ENCODE measurements around the gene FAM98C.
"Not testable (repeated sequence)": the region's sequence is repeated elsewhere in the genome, so short reads cannot be mapped to it uniquely, and the experiment has no call there.

FAM98C gene

DNA sequence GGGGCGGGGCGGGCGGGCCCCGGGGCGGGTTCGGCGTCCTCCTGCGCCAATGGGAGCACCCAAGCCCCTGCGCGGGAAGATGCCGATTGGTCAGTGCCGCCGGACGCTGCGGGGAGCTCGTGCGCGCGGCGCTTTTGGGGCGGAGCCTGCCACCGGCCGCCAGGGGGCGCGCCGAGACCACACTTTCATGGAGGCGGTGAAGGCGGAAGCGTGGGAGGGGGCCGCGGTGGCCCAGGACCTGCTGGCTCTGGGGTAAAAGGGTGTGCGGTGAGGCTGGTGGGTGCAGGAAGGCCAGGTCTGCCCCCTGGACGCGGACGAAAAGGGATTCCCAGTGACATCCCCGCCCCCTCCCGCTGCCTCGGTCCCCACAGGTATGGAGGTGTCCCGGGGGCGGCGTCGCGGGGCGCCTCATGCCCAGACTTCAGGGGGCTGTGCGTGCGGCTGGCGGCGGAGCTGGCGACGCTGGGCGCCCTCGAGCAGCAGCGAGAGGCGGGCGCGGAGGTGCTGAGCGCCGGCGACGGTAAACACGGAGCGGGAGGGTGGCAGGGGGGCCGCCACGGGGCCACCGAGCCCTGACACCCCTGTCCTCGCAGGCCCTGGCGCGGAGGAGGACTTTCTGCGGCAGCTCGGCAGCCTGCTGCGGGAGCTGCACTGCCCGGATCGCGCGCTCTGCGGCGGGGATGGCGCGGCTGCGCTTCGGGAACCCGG, at the start of gene FAM98C:
Gene FAM98C (plus strand): TSS at position 127 of the 708 bp plus-strand sequence. CDS start 61 bp downstream, at position 188.
- peak; percentile 97 for DNase-seq

DNA sequence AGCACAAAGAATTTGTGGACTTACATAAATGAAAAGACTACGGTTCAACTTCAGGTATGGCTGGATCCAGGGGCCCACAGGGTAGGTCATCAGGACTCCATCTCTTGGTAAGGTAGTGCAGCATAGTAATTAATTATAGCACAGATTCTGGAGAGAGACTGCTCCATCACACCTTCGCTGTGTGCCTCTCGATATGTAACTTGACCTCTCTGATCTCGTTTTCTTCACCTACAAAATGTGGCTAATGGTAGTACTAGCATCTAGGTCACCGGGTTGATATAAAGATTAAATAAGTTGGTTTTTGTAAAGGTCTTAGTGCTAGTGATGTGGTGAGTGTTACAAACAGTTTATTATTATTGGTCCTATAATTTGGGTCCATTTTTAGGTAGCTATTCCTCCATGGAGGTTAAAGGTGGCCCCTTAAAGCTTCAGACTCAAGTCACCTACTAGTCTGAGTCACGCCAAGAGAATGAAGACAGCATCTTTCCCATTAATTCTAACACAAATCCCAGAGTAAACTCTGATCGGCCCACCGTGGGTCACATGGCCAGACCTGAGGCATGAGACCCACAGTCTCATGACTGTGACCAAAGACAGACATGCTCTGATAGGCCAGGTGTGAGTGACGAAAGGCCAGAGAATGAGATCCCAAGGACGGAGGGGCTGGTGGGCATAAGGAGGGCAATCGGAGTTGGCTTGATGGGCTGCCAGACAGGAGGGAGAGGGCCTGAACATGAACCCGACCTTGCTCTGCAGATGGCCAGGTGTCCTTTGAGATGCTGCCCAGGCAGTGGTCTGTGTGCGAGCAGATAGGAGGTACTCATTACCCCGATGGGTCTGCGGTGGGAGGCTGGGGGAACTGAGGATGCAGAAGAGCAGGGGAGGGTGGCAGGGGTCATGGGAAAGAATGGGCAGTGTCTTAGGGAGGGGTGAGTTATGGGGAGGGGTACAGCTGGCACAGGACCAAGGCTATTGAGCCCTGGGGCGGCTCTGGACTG, 46.9 kb upstream of the FAM98C start:
- DNase-seq, result no peak

DNA sequence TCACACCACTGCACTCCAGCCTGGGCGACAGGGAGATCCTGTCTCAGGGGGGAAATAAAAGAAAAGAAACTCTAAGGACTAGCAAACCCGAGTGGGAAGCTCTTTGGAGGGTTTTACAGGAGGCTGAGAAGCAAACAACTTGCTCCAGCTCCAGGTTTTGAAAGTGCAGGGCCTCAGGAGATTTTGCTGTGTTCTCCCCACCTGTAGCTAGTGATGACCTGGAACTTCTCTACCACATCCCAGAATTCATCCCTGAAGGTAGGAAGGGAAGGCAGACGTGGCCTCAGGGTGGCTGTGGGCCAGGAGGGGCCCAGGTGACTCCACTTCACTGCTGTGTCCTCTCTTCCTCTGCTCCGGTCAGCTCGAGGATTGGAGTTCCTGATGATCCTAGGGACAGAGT, 44.8 kb upstream of the FAM98C start:
- DNase-seq, result no peak

DNA sequence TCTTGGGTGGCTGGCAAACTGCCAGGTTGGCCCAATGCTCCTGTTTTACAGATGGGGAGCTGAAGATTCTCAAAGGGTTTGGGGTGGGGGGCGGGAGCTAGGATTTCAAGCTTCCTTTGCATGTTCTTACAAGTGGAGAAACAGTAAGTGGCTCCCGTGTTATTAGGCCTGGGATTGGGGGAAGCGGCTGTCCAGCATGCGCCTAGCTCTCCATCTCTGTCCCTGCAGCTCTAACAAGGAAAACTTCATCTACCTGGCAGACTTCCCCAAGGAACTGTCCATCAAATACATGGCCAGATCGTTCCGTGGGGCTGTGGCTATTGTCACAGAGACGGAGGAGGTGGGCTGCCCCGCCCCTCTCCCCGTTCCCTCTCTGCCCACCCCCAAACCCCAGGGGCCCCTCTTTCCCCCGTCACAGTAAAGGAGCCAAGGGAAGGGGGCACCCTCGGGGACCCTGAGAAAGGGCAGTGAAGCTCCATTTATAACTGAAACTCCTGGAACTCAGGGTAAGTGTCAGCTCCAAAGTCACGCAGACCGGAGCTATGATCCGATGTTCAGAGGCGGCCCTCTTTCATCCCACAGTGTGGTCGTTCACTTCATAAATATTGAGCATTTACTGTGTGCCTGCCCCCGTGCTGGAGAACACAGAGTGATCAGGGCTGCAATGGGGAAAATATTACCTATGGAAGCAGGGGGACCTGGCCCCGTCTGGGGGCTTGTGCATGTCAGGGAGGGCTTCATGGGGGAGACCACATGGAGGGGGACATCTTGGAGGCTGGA, 43.5 kb upstream of the FAM98C start:
- DNase-seq, result no peak

DNA sequence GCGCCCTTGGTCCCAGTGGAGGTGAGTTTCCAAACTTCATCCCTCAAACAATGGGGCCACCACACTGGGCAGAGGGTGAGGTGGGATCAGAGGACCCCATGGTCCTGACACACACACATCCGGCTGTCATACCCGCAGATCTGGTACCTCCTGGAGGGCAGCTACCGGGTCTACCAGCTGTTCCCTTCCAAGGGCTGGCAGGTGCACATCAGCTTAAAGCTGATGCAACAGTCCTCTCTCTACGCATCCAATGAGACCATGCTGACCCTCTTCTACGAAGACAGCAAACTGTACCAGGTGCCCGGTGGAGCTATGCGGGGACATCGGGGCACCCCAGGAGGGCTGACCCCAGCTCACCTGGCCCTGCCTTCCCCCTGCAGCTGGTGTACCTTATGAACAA, 42.5 kb upstream of the FAM98C start:
- no peak for DNase-seq

DNA sequence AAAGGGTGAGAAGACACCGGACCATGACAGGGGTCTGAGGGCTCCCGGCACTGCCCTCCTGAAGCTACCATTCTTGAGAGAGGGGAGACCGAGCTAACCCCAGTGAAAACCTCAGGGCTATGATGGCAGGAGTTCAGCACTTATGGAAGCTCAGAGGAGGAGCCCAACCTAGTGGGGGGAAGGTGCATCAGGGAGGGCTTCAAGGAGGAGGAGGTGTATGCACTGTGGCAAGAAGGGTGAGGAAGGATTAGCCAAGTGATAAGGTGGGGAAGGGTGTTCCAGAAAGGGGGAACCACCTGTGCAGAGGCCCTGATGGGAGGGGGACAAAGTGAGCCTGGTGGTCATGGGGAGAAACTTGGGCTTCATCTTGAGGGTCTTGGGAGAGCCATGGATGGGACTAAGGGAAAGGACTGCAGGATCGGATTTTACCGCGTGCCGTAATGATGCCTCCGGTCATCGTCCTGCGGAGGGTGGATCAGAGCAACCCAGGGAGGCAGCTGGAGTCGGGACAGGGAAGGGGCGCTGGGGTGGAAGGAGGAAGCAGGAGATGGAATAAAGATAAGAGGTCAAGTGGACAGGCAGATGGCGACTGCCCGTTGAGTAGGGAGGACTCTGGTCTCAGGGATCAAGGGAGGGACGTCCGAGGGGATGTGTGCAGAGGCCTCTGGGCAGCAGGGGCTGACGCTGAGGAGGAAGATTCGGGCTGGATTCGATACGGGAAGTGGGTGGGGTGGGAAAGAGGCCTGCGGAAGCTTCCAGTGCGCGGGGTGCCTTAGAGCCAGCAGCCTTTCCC, 41.9 kb upstream of the FAM98C start:
- DNase-seq, result no peak

DNA sequence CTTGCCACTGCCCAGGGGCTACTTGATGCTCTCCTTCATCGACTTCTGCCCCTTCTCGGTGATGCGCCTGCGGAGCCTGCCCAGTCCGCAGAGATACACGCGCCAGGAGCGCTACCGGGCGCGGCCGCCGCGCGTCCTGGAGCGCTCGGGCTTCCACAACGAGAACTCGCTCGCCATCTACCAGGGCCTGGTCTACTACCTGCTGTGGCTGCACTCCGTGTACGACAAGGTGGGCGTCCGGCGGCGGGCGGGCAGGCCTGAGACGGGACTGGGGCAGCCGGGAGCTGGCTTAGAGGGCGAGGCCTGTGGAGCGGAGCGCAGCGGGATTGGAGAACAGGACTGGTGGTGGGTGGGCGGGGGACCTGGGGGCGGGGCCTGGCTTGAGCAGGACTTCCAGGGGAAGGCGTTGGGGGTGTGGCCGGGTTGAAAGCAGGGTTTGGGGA, 41.2 kb upstream of the FAM98C start:
- DNase-seq, result peak; percentile 83

DNA sequence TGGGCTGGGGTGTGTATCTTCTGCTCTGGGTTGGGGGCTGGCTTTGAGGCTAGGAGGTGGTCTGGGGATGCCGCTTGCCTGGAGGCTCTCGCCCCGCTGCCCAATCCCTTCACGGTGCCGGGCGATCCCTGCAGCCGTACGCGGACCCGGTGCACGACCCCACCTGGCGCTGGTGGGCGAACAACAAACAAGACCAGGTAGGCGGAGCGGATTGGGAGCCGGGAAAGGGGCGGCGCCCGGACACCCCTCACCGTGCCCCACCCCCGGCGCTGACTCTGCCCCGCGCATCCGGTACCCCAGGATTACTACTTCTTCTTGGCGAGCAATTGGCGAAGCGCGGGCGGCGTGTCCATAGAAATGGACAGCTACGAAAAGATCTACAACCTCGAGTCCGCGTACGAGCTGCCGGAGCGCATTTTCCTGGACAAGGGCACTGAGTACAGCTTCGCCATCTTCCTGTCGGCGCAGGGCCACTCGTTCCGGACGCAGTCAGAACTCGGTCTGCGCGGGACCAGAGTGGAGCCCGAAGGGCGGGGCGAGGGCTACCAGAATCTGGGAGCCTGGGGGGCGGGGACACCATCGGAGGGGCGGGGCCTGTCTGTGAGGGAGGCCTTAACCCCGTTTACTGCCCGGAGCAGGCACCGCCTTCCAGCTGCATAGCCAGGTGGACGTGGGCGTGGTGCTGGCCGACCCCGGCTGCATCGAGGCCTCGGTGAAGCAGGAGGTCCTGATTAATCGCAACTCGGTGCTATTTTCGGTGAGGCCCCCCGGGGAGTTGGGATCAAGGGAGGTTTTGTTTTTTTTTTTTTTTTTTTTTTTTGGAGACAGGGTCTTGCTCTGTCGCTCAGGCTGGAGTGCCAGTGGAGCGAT, 40.6 kb upstream of the FAM98C start:
- peak; percentile 95 for DNase-seq

DNA sequence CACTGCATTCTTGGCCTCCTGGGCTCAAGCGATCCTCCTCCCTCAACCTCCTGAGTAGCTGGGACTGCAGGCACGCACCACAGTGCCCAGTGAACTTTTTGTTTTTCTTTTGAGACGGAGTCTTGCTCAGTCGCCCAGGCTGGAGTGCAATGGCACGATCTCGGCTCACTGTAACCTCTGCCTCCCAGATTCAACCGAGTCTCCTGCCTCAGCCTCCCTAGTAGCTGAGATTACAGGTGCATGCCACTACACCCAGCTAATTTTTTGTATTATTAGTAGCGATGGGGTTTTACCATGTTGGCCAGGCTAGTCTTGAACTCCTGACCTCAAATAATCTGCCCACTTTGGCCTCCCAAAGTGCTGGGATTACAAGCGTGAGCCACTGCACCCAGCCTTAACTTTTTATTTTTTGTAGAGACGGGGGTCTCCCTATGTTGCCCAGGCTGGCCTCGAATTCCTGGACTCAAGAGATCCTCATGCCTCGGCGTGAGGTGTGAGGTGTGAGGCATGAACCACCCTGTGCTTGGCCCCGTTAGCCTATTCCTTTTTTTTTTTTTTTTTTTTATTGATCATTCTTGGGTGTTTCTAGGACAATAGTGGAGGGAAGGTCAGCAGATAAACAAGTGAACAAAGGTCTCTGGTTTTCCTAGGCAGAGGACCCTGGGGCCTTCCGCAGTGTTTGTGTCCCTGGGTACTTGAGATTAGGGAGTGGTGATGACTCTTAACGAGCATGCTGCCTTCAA, 39.8 kb upstream of the FAM98C start:
- not testable (repeated sequence) for DNase-seq

DNA sequence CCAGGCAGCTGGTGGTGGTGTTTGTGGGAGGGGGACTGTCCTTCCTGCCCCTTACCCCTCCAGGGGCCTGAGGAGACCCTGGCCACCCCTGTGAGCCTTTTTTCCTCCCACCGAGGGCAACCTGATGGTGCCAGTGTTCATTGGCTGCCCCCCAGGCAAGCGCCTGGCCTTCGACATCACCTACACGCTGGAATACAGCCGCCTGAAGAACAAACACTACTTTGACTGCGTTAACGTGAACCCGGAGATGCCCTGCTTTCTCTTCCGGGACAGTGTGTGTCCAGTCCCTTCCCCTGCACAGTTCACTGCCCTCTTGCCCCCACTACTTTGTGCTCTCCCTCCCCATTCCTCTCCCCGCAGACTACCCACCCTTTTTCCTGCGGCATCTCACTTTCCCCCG, 35.9 kb upstream of the FAM98C start:
- DNase-seq, result no peak

DNA sequence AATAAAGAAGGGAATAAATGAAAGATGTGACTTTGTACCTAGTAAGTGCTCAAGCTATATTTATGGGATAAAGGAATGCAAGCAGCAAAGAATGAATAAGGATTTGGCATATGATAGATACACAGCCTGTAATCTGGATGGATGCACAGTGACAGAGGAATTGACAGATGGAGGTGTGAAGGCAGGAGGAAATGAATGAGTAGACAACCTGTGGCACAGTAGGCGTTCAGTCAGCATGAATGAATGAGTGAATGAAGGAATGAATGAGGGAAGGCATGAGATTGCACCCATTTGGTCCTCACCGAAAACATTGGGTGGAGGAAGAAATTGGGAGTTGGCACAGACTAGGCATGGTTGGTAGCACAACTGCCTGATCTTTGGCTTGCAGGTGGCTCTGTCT, 33.3 kb upstream of the FAM98C start:
- no peak for DNase-seq

DNA sequence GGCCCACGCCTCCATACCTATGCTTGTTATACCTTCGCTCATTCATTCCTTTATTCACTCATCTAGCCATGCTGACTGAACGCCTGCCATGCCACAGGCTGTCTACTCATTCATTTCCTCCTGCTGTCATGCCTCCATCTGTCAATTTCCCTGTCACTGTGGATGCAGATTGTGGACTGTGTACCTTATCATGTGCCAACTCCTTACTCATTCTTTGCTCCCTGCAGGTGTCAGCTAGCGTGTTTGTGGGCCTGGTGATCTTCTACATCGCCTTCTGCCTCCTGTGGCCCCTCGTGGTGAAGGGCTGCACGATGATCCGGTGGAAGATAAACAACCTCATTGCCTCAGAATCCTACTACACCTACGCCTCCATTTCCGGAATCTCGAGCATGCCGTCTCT, 32.6 kb upstream of the FAM98C start:
- no peak for DNase-seq

DNA sequence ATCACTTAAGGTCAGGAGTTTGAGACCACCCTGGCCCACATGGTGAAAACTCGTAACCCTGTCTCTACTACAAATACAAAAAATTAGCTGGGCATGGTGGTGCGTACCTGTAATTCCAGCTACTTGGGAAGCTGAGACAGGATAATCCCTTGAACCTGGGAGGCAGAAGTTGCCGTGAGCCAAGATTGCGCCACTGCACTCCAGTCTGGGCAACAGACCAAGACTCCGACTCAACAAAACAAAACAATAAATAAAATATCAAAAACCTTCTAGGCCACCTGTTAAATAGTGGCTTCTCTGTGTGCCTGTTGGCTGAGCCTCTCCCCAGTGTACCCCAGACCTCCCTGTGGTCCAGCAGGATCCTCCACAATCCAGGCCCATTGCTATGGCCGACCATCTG, 31.8 kb upstream of the FAM98C start:
- DNase-seq, result no peak

DNA sequence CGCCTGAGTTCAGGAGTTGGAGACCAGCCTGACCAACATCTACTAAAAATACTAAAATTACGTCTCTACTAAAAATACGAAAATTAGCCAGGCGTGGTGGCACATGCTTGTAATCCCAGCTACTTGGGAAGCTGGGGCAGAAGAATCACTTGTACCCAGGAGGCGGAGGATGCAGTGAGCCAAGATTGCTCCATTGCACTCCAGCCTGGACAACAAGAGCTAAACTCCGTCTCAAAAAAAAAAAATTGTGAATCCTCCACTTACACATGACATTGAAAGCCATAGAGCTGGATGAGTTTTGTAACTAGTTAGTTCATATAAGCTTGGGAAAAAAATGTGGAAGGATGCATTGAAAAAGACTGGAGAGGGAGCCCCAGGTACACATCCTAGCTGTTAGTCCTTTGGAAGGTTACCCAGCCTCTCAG, 29.0 kb upstream of the FAM98C start:
- DNase-seq, result no peak

DNA sequence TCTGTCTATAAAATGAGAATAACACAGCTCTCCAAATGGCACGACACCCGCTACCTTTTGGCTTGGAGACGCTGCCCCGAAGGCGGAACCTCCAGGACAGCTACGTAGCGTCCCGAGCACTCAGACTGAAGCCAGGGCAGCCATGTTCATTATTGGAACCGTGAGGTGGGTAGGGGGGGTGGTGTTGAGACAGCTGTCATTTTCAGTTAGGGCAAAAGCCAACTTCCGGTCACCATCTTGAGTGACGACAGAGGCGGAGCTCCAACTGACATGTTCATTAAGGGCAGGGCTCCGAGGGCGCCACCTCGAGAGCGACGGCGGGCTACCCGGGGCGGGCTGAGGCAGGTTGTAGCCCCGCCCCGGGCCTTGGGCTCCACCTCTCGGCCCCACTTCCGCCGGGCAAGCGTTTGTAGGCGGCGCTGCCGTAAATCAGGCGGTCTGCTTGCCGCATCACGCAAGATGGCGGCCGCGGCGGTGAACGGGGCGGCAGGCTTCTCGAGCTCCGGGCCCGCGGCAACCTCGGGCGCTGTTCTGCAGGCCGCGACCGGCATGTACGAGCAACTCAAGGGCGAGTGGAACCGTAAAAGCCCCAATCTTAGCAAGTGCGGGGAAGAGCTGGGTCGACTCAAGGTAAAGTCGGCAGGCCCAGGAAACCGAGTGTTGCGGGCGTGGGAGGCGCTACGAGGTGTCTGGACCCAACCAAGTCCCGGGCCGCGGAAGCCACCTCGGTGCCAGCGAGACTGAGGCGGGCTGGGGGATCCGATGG, 28.4 kb upstream of the FAM98C start, which contains the start of gene PSMD8:
Gene PSMD8 (plus strand): TSS at position 240 of the 766 bp plus-strand sequence. CDS start 31 bp downstream, at position 271.
- DNase-seq, result peak; percentile 98

DNA sequence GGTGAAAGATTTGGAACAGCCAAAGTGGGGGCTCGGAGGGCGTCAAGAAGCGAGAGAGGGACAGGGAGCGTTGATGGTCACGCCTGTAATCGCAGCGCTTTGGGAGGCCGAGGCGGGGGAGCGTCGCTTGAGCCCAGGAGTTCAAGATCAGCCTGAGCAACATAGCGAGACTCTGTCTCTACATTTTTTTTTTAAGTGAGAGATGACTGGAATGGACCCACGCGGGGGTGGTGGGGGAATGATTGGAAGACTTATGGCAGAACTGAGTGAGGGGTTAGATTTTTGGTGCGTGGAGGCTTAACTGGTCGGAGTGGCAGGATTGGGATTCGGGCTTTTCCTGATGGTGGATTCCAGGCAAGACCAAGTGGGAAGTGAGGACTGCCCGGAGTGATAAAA, 27.8 kb upstream of the FAM98C start:
- DNase-seq, result no peak

DNA sequence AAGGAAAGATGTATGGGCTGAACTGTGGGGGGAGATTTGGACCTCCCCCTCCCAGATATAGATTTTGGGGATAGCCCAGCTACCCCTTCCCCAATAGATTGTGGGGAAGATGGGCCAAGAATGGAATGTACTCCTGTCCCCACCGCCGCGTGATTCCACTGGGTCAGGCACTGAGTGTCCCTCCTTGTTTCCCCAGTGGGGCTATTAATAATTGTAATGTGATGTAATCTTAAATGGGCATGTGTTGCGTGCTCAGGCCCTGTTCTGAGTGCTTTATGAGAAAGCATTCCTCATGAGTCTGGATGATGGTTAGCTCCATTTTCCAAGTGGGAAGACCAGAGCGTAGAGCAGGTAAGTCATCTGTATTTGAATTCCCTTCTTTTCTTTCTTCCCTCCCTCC, 27.1 kb upstream of the FAM98C start:
- DNase-seq, result no peak

DNA sequence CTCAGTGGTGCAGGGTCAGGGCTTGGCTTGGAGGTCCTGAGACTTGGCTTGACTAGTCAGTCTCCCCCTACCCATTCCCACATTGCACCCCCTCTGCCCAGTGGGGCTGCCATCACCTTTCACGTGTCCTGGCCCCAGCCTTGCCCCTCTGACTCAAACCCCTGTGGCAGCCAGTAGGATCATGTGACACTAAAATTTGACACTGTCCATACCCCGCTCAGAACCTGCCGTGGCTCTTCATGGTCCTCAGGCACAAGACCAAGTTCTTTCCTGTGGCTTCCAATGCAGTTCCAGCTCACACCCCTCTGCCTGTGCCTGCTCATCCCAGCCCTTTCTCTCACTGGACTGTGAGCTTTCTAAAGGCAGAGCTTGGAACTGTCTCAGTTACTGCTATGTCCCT, 26.3 kb upstream of the FAM98C start:
- no peak for DNase-seq

DNA sequence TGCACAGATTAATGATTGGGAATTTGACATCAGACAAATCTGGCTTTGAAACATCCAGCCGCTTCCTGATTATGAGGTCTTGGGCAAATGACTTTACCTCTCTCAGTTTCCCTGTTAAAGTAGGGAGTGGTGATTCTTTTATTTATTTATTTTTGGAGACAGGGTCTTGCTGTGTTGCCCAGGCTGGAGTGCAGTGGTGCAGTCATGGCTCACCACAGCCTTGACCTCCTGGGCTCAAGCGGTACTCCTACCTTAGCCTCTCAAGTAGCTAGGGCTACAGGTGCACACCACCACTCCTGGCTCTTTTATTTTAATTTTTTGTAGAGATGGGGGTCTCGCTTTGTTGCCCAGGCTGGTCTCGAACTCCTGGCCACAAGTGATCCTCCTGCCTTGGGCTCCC, 25.8 kb upstream of the FAM98C start:
- no peak for DNase-seq

DNA sequence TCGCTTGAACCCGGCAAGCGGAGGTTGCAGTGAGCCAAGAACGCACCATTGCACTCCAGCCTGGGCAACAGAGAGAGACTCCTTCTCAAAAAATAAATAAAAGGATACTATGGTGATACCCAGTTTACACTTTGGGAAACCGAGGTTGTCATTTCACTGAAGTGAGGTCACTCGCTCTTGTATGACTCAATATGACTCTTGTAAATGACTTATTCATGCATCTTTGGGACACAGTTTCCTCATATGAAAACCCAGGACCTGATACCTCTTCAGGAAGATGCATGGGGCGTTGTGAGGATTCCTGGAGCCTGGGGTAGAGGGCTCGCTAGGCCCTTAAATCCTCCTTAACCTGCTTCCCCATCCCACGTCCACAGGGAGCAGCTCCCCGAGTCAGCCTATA, 24.0 kb upstream of the FAM98C start:
- no peak for DNase-seq

Data from stimulated activated CD8-positive, alpha-beta memory T cell treated with anti-CD3 and anti-CD28 coated beads, Interleukin-4, amount 100 ng/mL, for 48 hours (primary cell).